ENCODE results near the gene KCNK7. TPM values are rescaled to one million over a fixed set of nuclear protein-coding genes. Genes with fewer than 3 reads are reported as not detected.
A peak's percentile ranks its signal among the peaks of the same experiment; 100 is the strongest.

Gene KCNK7
- total RNA-seq, 2 donors from 2014 or later, result 0.52 to 0.79 TPM

DNA sequence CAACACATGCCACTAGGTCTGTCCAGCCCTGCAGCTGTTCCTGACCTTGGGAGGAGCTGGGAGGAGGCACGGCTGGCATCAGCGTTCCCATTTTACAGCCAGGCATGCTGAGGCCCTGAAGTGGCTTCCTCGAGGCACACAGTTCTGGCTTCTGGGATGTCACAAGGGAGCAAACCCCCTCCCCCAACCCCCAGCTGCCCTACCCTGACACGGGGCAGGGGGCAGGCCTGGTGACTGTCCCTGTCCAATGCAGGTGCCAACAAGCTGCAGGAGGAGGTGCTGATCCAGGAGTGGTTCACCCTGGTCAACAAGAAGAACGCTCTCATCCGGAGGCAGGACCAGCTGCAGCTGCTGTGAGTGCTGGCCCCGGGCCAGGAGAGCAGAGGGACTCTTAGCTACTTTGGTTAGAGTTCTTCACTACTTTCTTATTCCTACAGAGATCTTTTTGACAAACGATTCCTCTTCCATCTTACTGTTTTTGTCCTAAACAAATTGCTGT is 5.3 kb downstream of the KCNK7 start:
- Mint-ChIP-seq H3K4me1 (peaks cover 26% of the 10 kb centered on the region), H3K27ac (no peak overlapping the region)

DNA sequence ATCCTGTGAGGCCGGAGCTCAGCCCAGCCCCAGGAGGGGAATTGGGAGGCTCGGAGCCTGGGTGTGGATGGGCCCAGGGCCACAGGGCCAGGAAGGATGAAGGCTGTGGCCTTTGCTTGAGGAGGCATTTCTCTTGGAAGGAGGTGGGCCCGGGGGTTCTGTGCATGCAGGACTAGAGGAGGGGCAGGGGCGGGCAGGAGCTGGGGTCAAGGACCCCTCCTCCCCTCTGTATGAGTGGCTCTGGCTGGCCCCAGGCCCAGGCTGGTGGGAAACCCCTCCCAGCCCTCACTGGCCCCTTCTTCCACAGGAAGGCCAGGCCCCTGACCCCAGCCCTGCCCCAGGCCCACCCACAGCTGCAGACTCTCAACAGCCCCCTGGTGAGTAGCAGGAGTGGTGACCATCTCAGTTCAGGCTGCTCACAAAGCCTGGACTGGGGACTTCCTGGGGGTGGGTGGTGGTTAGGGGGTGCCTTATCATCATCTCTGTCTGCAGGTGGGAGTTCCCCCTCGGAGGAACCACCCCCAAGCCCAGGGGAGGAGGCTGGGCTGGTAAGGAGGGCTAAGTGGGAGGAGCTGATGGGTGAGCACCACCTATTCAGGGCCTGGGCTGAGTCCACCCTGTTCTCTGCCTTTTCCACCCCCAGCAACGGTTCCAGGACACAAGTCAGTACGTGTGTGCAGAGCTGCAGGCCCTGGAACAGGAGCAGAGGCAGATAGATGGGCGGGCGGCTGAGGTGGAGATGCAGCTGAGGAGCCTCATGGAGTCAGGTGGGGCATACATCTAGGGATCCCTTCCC is 6.0 kb downstream of the KCNK7 start:
- peaks cover 76% of the 10 kb centered on the region for H3K36me3 Mint-ChIP-seq (ENCODE audit: low read depth)
- no peak for ATAC-seq (replicated peaks)
- no peak overlapping the region for H3K27ac Mint-ChIP-seq
- H3K4me1 Mint-ChIP-seq, result peaks cover 21% of the 10 kb centered on the region
- H3K9me3 Mint-ChIP-seq, result no peaks in the 10 kb centered on the region
- H3K4me3 Mint-ChIP-seq, result peak overlapping the region; percentile 86
- no peaks in the 10 kb centered on the region for H3K27me3 Mint-ChIP-seq

More for the DNA sequence above, 5.3 kb downstream of the KCNK7 start:
- Mint-ChIP-seq H3K27me3 (no peaks in the 10 kb centered on the region), H3K9me3 (no peaks in the 10 kb centered on the region), H3K36me3 (ENCODE audit: low read depth) (peaks cover 76% of the 10 kb centered on the region), H3K4me3 (no peak overlapping the region)
- no peak for ATAC-seq (replicated peaks)

DNA sequence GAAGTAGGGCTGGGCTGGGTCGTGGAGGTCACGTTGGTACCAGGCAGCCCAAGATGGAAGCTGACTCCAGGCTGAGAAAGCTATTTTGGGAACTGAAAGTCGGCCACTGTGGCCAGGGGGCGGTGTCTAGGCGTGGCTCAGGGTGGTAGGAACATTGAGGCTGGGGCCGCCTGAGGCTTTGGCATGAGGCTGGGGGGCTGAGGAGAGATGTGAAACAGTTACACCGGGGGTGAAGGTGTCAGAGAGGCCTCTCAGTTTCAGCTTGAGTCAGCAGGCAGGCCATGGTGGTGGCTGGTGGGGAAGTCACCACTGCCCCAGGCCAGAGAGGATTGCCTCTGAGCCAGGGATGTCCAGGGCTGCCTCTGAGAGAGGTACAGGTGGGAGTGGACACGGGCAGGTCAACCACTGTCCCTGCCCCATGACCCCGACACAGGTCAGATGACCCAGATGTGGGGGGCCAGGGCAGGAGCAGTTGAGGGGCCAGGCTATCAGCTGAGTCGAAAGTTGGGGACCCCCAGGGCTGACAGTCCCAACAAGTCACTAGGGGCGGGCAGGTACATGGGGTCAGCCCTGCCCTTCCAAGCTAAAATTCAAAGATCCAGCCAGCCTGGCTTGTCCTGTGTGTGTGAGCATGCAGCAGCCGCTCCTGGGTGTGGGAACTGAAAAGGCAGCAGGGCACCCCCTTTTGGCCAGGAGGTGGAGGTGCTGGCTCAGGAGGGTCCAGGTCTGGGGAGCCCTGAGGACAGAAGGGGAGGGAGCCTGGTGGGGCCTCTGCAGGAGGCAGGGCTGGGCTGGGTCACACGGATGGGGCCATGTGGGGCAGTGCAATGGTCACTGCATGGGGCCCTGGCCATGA is 7.2 kb downstream of the KCNK7 start:
- H3K27ac Mint-ChIP-seq, result peak overlapping the region; percentile 94
- no peaks in the 10 kb centered on the region for H3K9me3 Mint-ChIP-seq
- peaks cover 80% of the 10 kb centered on the region for H3K36me3 Mint-ChIP-seq (ENCODE audit: low read depth)
- H3K27me3 Mint-ChIP-seq, result no peaks in the 10 kb centered on the region
- ATAC-seq (replicated peaks), result peak; percentile 91
- peak overlapping the region; percentile 86 for H3K4me3 Mint-ChIP-seq
- peaks cover 21% of the 10 kb centered on the region for H3K4me1 Mint-ChIP-seq

DNA sequence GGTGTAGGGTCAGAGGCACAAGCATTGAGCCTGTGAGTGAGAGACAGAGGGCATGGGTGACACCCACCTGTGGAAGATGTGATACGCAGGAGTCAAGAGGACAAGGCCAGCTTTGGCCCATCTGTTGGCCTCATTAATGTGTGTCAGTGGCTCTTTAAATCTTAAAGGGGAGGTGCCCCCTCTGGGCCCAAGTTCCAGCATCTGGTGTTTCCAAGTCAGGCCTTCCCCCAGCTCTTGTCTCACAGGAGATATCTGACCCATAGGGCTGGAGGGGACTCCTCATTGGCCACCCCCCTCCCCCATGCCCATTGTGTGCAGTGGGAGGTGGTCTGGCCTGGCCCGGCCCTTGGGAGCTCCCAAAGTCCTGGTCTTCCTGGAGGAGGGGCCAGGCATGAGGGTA is 8.9 kb downstream of the KCNK7 start:
- H3K9me3 Mint-ChIP-seq, result no peaks in the 10 kb centered on the region
- peaks cover 90% of the 10 kb centered on the region for H3K36me3 Mint-ChIP-seq (ENCODE audit: low read depth)
- H3K27ac Mint-ChIP-seq, result peak overlapping the region; percentile 36
- H3K4me3 Mint-ChIP-seq, result peak overlapping the region; percentile 86
- H3K27me3 Mint-ChIP-seq, result no peaks in the 10 kb centered on the region
- ATAC-seq (replicated peaks), result no peak
- peaks cover 21% of the 10 kb centered on the region for H3K4me1 Mint-ChIP-seq

DNA sequence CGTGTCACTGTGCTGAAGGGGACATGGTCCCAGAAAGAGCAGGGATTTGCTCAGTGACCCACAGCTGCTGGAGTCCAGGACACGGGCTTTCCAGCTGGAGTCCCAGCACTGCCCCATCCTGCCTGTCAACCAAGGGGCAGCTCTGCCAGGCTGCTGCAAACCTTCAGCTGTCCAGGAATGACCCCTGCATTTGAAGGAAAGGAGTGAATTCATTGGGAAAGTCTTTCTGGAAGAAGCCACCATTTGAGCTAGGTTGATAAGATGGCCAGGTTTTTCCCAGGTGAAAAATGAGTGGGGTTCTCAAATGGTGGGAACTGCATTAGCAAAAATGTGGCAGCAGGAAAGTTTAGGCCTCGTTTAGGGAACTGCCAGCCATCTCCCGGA is 9.4 kb downstream of the KCNK7 start:
- Mint-ChIP-seq H3K9me3 (no peaks in the 10 kb centered on the region), H3K4me3 (peak overlapping the region; percentile 86), H3K4me1 (peaks cover 21% of the 10 kb centered on the region), H3K36me3 (ENCODE audit: low read depth) (peaks cover 90% of the 10 kb centered on the region), H3K27ac (peak overlapping the region; percentile 36), H3K27me3 (no peaks in the 10 kb centered on the region)
- ATAC-seq (replicated peaks), result no peak

DNA sequence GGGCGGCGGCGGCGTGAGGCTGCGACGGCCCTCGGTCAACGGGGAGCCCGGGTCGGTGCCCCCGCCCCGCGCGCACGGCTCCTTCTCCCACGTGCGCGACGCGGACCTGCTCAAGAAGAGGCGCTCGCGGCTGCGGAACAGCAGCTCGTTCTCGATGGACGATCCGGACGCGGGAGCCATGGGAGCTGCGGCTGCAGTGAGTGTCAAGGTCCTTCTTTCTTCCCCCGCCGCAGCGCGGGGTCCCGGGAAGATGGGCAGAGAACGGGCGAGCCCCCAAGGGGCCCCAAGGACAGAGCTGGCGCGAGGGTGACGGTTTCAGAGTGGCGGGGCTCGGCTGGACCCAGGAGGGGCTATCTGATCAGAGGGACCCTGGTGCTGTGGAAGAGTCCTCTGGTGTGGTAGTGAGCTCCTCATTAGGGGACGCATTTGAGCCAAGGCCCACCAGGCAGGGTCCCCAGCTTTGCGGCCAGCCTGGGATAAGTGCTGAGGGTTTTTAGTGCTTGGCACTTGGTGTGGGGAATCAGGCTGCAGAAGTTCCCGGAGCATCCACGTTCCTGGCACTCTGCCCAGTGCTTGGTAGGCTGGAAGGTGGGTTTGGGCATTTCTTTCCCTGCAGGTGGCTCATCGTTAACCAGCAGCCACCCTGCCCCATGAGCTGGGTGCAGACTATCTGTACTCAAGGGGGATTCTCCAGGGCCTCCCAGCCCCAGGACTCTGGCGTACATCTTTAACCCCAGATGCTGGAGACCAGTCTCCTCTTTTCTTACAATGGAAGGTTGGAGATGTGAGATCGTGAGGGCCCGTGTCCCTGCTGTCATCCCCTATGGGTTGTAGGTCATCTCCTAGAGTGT is 10.0 kb downstream of the KCNK7 start:
- peaks cover 91% of the 10 kb centered on the region for H3K36me3 Mint-ChIP-seq (ENCODE audit: low read depth)
- no peaks in the 10 kb centered on the region for H3K9me3 Mint-ChIP-seq
- H3K27me3 Mint-ChIP-seq, result no peaks in the 10 kb centered on the region
- no peak for ATAC-seq (replicated peaks)
- H3K4me1 Mint-ChIP-seq, result peaks cover 21% of the 10 kb centered on the region
- H3K27ac Mint-ChIP-seq, result peak overlapping the region; percentile 36
- peak overlapping the region; percentile 86 for H3K4me3 Mint-ChIP-seq

DNA sequence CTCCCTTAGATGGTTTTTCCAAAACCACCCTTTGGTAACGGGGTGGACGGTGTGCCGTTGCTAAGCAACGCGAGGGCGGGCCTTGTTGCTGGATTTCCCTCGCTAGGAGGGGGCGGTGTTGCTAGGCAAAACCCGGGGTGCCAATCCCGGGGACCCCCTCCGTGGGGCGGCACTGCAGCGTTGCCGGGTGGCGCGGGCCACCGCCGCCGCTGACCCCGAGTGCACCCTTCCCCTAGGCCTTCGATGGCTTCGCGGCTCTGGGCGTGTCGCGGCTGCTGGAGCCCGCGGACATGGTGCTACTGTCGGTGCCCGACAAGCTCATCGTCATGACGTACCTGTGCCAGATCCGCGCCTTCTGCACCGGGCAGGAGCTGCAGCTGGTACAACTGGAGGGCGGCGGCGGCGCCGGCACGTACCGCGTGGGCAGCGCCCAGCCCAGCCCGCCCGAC is 10.9 kb downstream of the KCNK7 start:
- Mint-ChIP-seq H3K4me1 (peaks cover 21% of the 10 kb centered on the region), H3K4me3 (no peak overlapping the region), H3K9me3 (no peaks in the 10 kb centered on the region), H3K27me3 (no peaks in the 10 kb centered on the region), H3K27ac (no peak overlapping the region), H3K36me3 (ENCODE audit: low read depth) (peaks cover 91% of the 10 kb centered on the region)
- ATAC-seq (replicated peaks), result no peak

DNA sequence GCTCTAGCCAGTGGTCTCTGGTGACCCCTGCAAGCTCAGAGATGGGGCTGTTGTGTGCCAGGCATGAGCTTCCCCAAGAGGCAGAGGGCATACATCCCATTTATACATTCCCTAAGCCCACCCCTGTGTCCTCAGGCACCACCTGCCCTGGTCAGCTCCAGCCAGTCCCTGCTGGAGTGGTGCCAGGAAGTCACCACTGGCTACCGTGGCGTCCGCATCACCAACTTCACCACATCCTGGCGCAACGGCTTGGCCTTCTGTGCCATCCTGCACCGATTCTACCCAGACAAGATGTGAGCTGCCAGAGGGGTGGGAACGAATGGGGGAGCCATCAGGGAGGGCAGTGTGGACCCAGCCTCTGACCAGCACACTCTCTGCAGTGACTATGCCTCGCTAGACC is 11.5 kb downstream of the KCNK7 start:
- H3K4me3 Mint-ChIP-seq, result no peak overlapping the region
- H3K27me3 Mint-ChIP-seq, result no peaks in the 10 kb centered on the region
- H3K9me3 Mint-ChIP-seq, result no peaks in the 10 kb centered on the region
- ATAC-seq (replicated peaks), result no peak
- H3K4me1 Mint-ChIP-seq, result peaks cover 21% of the 10 kb centered on the region
- H3K36me3 Mint-ChIP-seq (ENCODE audit: low read depth), result peaks cover 93% of the 10 kb centered on the region
- peak overlapping the region; percentile 65 for H3K27ac Mint-ChIP-seq

DNA sequence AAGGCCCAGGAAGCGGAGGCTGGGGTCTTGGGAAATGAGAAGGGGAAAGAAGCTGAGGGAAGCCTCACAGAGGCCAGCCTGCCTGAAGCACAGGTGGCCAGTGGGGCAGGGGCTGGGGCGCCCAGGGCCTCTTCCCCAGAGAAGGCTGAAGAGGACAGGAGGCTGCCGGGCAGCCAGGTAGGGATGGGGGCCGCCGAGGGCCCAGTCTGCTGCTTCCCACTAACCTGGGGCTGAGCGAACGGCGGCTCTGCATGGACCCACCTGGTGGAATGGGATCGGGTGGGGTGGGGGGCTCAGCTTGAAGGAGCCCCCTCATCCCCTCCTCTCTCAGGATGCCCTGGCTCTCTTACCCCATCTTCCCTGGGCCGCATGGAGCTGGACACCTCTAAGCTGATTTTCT is 12.0 kb downstream of the KCNK7 start:
- Mint-ChIP-seq H3K4me1 (peaks cover 22% of the 10 kb centered on the region), H3K9me3 (no peaks in the 10 kb centered on the region), H3K4me3 (no peak overlapping the region), H3K27me3 (no peaks in the 10 kb centered on the region), H3K36me3 (ENCODE audit: low read depth) (peaks cover 93% of the 10 kb centered on the region), H3K27ac (peak overlapping the region; percentile 82)
- no peak for ATAC-seq (replicated peaks)

DNA sequence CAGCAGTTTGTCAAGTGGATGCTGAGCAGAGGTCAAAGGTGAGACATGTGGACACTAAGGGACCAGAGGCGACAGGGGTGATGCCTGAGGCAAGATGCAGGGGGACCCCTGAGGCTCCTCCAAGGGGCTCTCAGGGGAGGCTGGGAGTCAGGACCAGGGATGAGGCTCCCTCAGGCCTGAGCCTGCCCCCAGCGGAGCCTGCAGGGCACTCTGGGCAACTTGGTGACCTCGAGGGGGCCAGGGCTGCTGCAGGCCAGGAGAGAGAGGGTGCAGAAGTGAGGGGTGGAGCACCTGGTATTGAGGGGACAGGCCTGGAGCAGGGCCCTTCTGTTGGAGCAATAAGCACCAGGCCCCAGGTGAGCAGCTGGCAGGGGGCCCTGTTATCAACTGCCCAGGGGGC is 13.7 kb downstream of the KCNK7 start:
- H3K4me1 Mint-ChIP-seq, result peaks cover 17% of the 10 kb centered on the region
- ATAC-seq (replicated peaks), result no peak
- H3K9me3 Mint-ChIP-seq, result no peaks in the 10 kb centered on the region
- no peaks in the 10 kb centered on the region for H3K27me3 Mint-ChIP-seq
- H3K36me3 Mint-ChIP-seq (ENCODE audit: low read depth), result peaks cover 93% of the 10 kb centered on the region
- peak overlapping the region; percentile 82 for H3K27ac Mint-ChIP-seq
- H3K4me3 Mint-ChIP-seq, result no peak overlapping the region

DNA sequence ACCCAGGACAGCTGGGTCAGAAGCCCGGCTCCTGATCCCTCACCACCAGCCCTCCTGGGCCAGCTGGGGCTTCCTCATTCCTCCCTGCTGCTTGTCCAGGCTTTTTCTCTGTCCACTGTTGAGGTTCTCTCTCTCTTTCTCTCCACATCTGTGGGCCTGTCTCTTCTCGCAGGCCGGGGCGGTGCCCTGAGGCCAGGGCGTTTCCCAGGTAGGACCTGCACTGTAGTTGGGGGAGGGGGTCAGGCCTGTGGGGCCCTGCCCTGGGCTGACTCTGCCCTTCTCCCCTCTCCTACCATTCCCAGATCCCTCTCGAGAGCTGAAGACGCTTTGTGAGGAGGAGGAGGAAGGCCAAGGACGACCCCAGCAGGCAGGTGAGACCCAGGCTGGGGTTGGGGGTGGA is 14.8 kb downstream of the KCNK7 start:
- Mint-ChIP-seq H3K4me3 (no peak overlapping the region), H3K36me3 (ENCODE audit: low read depth) (peaks cover 89% of the 10 kb centered on the region), H3K27me3 (no peaks in the 10 kb centered on the region), H3K9me3 (no peaks in the 10 kb centered on the region), H3K4me1 (peaks cover 9% of the 10 kb centered on the region), H3K27ac (no peak overlapping the region)
- ATAC-seq (replicated peaks), result no peak

DNA sequence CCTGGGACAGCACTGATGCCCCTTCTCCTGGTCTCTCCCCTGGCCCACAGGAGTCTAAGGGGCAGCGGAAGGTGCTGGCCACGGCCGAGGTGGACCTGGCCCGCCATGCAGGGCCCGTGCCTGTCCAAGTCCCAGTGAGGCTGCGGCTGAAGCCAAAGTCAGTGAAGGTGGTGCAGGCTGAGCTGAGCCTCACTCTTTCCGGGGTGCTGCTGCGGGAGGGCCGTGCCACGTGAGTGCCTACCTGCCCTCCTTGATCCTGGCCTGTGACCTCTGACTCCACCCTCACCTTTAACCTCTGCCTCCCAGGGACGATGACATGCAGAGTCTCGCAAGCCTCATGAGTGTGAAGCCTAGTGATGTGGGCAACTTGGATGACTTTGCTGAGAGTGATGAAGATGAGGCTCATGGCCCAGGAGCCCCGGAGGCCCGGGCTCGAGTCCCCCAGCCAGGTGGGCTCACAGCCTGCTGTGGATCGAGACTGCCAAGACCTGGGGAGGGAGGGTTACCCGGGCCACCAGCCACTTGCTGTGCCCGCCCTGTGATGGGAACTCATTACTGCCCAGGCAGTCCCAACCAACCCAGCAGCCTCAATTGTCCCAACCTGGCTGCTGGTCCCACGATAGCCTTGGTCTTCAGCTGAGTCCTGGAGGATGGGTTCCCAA is 15.4 kb downstream of the KCNK7 start:
- H3K9me3 Mint-ChIP-seq, result no peaks in the 10 kb centered on the region
- peaks cover 90% of the 10 kb centered on the region for H3K36me3 Mint-ChIP-seq (ENCODE audit: low read depth)
- H3K27ac Mint-ChIP-seq, result no peak overlapping the region
- no peak for ATAC-seq (replicated peaks)
- peaks cover 13% of the 10 kb centered on the region for H3K4me1 Mint-ChIP-seq
- H3K4me3 Mint-ChIP-seq, result no peak overlapping the region
- no peaks in the 10 kb centered on the region for H3K27me3 Mint-ChIP-seq

DNA sequence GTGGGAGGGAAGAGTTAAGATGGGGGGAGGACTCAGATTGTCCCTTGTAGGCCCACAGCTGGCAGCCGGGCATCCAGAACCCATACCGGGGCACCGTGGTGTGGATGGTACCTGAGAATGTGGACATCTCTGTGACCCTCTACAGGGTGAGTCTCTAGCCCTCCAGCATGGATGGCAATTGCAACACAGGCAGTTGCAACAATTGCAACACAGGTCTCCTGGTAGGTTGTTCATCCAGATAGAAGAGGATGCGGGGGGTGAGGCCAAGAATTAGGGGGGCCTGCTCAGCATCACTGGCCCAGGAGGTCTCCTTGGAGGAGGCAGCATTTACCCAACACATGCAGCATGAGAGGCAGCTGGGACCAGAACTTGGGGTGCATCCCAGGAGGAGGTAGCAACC is 16.3 kb downstream of the KCNK7 start:
- H3K36me3 Mint-ChIP-seq (ENCODE audit: low read depth), result peaks cover 95% of the 10 kb centered on the region
- H3K9me3 Mint-ChIP-seq, result no peaks in the 10 kb centered on the region
- H3K4me3 Mint-ChIP-seq, result peak overlapping the region; percentile 94

More for the DNA sequence above, 16.3 kb downstream of the KCNK7 start:
- ATAC-seq (replicated peaks), result no peak
- Mint-ChIP-seq H3K4me1 (peaks cover 16% of the 10 kb centered on the region), H3K27me3 (no peaks in the 10 kb centered on the region), H3K27ac (no peak overlapping the region)
